HG02678 (cell line): ENCODE measurements around the gene WWC1.
"Not testable (repeated sequence)": the region's sequence is repeated elsewhere in the genome, so short reads cannot be mapped to it uniquely, and the experiment has no call there.

ENCODE experiments used
- ATAC-seq: cut with Tn5 transposase; IDR thresholded peaks from one replicate; pipeline ENCODE4 v1.9.1; 2021; ENCODE audit warnings: mild to moderate bottlenecking, moderate library complexity; ENCODE audit not compliant: unreplicated experiment

Gene WWC1

DNA sequence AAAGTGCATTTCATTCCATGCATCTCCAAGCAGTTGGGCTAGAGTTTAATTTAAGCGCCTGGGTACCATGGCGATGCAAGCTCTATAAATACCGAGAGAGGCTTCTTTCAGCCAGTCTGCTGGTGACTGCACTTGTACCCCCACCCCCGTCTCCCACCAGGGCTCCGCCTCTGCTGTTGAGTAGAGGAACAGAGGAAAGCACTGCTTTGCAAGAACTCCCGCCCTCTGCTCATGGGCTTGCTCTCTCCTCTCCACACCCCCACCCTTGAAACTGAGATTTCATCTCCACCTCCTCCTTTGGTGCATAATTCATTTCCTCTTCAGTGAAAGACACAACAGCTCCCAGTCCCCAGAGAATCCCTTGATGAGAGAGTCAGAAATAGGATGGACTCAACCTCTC, 5.1 kb upstream of the WWC1 start:
- no peak for ATAC-seq

DNA sequence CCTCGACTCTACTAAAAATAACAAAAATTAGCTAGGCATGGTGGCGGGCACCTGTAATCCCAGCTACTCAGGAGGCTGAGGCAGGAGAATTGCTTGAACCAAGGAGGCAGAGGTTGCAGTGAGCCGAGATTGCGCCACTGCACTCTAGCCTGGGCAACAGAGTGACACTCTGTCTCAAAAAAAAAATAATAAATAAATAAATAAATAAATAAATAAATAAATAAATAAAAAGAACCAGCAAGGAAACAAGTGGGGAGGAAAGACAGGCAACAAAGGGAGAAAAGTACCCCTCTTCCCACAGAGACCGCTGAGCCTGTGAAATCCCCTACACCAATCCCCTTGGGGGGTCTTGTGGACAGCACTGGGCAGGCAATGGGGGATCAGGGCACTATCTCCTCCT, 4.6 kb upstream of the WWC1 start:
- not testable (repeated sequence) for ATAC-seq

DNA sequence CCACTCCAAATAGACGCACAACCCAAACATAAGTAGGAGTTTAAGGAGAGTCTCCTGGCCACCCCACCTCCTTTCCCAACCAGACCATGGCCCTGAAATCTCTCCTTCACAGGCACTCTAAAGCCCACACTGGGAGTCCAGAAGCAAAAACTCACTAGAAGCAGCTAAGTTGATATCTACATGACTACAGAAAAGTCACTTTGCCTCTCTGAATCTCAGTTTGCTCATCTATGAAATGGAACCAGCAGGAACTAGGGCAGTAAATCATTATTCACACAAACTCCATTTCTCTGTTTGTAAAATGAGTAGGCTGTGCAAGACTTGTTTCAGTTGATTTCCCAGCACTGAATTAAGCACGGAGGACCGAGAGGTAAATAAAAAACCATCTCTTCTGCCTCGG, 4.1 kb upstream of the WWC1 start:
- ATAC-seq: no peak

DNA sequence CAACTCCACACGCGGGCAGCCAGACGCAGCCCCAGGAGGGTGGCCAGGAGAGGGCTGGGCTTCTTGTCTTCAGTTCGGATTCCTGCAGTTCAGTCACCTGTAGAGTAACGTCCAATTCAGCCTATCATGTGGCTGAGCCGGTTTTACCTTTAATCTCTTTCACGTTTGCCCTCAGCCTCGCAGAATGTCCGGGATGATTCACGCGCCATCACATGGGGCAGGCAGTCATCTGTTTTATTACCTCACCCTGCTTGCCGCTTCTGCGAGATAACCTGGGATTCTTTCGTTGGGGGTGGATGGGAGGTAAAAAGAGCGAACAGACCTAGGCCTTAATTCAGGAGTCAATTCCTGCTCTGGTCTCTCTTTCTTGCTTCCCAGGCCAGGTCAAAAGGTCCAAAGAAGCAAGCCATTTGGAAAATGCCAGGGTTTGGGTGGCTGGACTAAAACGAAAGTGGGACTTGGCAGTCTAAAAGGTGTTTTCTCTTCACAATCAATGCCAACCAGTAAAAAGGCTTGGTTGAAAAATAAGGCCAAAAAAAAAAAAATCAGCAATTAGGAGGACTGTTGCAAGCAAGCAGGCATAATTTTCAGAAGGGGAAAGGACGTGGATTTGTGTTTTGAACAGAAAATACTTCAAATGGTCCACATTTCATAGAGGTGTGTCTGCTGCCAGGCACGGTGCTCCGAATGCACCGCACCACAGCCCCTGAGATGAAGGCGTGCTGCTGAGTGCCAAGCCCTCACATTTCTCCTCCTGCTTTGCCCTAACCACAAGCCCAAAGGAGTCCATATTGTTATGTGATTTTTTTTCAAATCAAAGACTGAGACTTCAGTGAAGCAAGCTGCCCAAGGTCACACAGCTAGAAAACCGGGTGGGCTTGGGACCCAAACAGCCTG, 2.8 kb upstream of the WWC1 start:
- ATAC-seq: no peak

DNA sequence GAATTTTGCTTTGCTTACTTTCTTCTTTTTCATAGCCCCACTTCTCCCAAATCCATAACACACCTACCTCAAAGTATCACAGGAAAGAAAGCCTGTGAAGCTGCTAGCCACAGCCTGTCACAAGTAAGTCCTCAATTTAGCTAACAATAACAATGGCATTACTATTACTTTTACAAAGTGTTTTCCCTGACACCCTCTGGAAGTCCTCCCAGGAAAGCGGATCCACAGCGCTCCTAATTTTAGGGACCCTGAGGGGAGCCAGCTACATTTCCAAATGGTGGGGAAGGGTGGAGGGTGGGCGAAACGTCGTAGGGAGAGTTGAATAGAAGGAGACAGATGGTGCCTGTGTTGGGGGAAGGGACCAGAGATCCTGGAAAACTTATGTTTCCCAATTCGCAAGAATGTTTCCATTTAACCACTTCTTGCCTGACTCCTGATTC, 523 bp upstream of the WWC1 start:
- no peak for ATAC-seq

DNA sequence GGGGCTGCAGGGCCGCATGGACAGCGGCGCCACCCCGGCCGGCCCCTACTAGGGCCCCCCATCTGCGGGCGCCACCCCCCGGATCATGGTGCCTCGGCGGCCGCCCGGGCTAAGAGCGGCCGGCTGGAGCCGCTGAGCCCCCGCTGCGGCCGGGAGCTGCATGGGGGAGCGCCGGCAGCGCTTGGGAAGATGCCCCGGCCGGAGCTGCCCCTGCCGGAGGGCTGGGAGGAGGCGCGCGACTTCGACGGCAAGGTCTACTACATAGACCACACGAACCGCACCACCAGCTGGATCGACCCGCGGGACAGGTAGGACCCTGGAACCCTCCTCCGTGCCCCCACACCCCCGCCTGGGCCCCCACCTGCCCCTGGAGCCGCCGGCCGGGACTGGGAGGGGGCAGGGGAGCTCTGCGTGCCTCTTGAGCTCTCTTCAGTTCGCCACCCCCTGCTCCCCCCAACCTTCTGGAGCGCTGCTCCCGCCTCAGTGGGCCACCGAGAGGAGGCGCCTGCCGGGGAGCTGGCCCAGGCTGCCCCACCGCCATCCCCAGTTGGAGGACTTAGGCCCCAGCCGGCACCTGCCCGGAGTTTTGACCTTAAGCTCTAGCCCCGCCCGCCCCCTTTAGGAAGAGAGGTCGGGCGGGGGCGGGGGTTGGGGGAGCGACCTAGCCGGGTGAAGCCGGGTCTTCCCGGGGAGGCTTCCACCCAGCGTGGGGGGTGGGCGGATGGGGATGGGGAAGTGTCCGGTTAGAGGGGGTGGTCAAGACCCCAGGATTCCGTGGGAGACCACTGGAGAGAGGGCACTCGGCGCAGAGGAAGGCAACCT, 730 bp downstream of the WWC1 start:
- ATAC-seq: no peak

DNA sequence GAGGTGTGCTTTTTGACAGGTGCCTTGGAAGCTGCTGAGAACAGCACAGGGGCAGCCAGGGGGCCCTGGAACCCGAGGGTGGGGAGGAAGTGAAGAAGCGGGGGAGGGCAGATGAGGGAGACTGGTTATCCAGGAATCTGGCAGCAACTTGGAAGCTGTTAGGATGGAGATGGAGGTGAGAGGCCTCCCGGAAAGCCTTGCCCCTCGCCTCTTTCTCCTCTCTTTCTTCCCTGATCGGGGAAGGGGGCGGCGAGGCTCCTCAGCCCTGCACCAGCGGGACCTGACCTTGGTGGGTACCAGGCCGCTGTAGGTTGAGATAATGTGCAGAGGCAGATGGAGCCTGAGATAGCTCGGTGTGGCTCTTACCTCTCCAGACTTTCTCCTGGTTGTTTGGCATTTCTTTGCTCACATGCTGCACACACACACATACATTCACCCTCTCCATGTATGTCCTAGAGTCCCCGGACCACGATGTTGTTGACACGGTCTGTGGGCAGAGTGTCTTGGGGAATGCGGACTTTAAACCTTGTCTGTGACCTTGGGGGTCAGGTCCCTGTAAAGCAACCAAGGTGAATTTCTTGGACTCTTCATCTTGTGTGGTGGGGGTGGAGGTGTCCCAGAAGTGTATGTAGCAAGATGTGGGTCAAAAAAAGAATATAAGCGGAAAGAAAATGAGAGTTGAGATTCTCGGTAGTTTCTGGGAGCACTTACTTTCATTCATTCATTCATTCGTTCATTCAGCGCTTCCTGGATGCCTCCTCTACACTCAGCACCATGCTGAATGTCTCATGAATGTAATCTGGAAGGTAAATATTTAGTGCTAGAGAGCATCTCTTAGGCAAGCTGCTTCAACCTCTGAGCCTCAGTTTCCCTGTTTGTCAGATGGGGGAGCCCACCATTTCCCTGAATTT, 1.6 kb downstream of the WWC1 start:
- no peak for ATAC-seq

DNA sequence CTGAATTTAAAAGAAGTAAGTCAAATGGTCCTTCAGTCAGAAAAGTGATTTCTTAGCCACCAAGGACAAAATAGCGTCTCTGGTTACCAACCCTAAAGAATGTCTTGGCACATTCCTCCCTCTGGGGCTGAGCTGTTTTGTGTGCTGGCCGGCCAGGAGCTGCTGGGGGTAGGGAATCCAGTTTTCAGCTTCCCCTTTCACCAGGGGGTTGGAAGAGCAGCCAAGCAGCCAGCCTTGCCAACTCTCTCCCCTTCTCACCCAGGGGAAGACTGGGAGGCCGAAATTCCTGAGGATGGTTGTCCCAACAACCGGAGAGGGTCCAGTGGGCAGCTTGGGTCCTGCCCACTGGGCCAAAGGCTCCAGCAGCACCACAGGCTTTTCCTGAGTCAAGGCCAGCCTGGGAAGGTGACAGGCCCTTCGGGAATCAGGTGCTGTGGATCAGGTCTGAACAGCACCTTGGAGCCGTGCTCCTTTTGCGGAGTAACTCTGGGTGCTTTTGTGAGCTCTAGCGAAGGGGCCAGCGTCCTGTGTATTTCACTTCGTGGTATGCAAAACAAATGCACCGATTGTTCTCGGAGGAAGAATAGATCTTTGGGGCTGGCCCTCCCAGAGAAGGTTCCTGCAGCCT, 4.2 kb downstream of the WWC1 start:
- no peak for ATAC-seq

DNA sequence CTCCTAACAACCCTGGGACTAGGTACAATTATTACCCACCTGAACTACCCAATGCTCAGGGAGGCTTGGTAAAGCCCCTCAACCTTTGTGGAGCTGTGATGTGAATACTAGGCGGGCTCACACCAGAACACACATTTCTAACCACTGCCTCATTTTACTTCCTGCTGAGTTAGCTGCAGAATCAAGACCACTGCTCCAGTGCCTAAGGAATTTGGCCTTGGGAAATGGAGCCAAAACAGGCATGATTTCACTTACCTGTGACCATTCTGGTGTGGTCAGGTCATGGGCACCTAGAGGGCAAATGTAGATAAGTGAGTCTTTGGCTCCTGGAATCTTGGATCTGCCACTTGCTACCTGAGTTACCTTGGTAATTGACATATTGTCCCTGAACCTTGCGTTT, 5.2 kb downstream of the WWC1 start:
- no peak for ATAC-seq

DNA sequence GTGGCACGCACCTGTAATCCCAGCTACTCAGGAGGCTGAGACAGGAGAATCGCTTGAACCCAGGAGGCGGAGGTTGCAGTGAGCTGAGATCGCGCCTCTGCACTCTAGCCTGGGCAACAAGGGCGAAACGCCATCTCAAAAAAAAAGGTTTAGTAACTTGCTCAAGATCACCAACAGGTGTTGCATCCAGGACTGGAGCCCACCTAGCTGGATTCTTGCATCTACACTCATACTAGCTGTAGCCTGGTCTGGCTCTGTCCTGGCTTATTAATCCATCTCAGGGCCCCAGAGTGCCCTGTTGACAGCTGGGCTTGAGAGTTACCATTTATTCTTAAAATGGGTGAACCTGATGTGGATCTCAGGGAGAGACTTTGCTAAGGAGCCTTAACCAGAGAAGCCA, 7.5 kb downstream of the WWC1 start:
- no peak for ATAC-seq

DNA sequence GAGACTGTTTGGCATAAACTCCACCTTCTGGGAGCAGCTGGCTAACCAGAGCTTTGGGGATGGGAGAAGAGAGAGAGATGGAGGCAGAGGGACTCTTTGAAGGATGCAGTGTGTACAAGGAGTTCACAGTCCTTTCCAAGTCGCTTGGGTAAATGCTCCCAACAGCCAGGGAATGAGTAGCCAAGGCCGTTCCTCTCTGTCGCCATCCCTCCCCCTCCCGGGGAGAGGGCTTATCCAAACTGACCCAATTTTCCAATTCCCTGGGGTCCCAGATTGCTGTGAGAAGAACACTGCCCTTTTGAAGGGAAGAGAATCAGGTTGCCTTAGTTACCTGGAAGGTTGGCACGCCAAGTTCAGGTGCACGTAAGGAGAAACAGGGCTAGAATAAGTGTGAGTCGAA, 7.9 kb downstream of the WWC1 start:
- no peak for ATAC-seq

DNA sequence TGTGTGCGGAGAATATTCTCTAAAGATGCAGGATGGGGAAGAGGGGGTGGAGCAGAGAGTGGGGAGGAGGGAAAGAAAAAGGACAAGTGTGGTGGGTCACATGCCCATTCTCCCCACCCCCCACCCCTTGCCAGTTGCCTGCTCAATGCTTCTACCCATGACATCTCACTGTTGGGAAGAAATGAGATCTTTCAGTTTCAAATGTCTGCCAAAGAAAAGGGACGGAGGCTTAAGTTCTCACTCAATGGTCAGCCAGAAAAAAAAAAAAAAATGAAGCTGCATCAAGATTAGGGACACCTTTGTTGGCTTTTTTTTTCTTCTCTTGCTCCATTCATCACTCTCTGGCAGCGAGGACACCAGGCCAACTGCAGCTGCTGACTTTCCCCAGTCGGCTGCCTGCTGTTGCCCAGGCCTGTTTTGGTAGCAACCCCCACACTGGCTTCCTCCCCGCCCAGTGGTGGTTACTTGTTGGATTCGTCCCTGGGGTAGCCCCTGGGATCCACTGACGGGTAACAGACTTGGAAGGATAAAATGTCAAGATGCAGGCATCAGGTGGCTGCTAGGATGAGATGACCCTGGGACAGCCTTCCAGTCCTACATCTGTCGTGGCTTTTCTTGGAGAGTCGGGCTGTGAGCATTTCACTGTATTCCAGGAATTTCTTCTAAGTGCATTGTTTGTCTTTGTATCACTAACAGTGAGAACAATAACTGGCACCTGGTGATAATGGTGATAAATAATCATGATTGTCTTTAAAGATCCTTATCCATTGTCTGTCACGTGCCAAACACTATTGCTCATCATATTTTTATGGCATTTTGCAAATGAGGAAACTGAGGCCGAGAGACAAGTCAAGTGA, 9.1 kb downstream of the WWC1 start:
- no peak for ATAC-seq

DNA sequence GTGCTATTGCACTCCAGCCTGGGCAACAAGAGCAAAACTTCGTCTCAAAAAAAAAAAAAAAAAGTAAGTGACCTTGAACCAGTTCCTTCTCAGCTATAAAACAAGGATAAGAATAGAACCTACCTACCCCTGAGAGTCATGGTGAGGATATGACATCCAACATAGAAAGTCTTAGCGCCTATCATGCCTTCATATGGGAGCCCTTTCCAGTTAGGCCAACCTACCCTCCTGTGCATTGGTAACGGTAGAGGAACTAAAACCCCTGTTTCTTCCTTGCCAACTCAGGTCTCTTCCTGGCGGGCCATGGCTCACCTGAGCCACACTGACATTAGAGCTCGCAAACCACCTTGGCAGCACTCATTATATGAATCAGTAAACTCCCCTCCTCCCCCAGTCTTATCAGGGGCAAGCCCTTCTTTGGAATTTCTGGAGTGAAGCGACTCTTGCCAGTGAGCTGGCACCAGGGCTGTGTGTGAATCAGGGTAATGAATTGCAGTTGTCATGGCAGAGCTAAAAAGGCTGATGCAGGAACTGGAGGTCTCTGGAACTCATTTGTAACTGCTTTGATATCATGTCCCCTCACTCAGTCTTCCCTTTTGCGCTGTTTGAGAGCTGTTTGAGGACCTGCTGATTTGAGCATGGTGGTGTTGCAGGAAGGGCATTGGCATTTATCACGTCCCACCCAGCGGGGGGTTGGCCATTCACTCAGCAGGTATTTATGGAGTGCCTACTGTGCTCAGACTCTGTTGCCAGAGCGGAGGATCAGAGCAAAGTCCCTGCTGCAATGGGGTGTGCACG, 10.3 kb downstream of the WWC1 start:
- no peak for ATAC-seq

DNA sequence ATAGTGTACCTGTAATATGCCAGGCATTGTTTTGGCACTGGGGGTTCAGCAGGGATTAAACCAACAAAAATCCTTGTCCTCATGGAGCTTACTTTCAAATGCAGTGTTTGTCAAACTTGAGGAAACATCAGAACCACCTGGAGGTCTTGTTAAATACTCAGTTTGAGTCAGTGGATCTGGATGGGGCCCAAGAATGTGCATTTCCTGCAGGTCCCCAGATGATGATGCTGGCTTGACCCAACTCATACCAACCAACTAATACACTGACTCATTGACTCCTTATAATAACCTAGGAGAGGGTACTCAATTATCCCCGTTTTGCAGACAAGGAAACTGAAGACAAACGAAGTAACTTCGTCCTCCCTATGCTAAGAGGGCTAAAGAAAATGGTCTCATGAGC, 11.3 kb downstream of the WWC1 start:
- ATAC-seq: no peak

DNA sequence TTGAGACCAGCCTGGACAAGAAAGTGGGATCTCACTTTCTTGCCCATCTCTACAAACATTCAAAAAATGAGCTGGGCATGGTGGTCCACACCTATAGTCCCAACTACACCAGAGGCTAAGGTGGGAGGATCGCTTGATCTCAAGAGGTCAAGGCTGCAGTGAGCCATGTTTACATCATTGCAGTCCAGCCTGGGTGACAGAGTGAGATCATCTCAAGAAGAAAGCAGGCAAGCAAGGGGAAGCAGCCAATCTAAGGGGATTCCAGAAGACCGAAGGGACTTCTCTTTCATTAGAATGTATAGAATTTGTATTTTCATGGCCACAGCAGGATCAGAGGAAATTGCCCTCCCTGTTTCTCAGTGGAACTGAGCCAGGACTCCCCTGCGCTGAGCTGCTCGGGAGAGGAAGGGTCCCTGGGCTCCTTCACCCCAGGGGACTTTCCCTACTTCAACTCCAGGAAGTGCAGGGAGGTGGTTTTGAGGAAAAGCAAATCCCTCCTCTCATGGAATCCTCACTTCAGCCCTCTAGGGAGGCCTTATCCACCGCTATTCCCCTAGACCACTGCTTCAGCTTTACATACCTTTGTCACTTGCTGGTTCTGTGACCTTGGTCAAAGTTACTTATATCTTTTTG, 12.1 kb downstream of the WWC1 start:
- ATAC-seq: no peak

DNA sequence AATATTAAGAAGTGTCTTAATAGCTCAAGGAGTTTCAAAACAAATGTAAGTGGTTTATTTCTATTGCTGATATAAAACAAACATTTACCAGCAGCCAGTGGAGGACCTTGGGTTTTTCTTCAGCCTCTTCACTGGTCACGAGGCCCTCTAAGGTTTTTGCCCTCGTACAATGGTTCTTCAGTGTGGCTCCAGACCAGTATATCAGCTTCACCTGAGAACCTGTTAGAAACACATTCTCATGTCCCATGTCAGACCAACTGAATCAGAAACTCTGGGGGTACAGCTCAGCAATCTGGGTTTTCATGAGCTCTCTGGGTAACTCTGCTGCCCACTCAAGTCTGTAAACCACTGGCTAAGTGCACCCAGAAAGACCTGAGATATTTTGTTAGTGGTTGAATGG, 12.9 kb downstream of the WWC1 start:
- ATAC-seq: no peak

DNA sequence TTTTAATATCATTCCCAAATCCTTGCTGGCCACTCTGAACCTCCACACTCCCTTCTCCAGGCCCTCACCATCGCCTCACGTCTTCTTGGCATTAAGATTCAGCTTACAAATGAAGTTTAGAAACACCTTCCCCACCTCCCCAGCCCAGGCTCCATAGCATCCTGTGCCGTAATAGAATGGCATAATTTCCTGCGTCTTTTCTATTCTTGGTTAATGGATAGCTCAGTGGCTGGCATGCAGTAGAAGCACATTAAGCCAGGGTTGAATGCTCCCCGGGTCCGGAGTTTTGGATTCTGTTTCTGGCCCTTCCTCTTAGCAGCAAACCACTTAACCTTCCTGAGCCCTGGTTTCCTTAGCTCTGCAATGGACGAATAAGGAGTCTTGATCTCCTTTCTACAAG, 13.8 kb downstream of the WWC1 start:
- ATAC-seq: no peak

DNA sequence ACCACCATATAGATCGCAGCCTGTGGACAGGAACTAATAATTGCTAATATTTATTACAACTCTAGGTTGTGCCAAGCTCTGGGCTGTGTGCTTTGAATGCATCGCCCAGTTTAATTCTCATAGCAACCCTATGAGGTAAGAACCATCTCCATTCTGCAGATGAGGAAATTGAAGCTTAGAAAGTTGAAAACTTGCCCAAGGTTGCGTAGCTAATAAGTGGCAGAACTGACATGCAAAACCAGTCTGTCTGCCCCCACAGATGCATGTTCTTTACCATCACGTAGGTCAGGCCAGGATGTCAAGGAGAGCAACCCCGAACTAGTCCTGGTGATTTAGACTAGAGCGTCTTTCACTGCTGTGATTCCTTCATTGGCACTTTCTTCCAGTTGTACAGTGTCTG, 15.6 kb downstream of the WWC1 start:
- no peak for ATAC-seq
